ENCODE results near the gene CD96.

CD96 gene

DNA sequence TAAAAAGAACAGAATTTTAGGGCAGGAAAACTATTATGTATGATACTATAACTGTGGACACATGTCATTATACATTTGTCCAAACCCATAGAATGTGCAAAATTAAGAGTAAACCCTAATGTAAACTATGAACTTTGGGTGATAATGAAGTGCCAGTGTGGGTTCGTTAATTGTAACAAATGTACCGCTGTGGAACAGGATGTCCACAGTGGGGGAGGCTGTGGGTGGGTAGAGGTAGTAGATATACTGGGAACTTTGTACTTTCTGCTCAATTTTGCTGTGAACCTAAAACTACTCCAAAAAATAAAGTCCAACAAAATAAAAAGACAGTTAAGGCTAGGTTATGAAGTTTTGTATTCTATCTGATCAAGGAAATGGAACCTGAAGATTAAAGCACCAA, 24.8 kb downstream of the CD96 start:
- Histone ChIP-seq H3K36me3 (ENCODE audit: control insufficient read depth, insufficient read depth, low read length) (no peaks in the 10 kb centered on the region), H3K9me3 (ENCODE audit: control insufficient read depth, low read length) (no peaks in the 10 kb centered on the region), H3K4me1 (ENCODE audit: control insufficient read depth, insufficient read depth, low read length, poor library complexity, severe bottlenecking) (no peaks in the 10 kb centered on the region), H3K27ac (ENCODE audit: low read depth, low read length, severe bottlenecking) (no peak overlapping the region), H3K4me3 (ENCODE audit: extremely low read depth, insufficient read depth, low read length, poor library complexity, severe bottlenecking) (no peak overlapping the region)
- WGBS, 2 experiments (ENCODE audit: insufficient coverage in 2 of 2), result 90 to 100% methylated on average over 1 to 2 of the region's 2 CpGs

DNA sequence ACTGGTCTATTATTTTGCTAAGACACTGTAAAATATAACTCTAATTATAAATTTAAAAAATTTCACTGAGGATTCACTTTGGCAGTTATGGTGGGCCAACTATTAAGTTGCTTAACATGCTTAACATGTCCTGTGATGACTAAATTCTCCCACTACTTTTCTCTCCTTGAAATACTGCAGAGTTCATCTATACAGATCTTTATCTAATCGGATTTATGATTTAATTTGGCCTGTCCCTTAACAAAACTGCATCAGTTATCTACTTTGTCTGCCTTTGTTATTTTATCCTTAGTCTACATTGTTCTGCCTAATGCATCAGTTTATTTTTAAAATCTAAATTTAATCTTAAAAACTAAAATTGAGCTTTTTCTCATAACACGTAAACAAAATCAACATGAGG, 26.4 kb downstream of the CD96 start:
- H3K27ac ChIP-seq (ENCODE audit: low read depth, low read length, severe bottlenecking), result no peak overlapping the region
- no peaks in the 10 kb centered on the region for H3K36me3 ChIP-seq (ENCODE audit: control insufficient read depth, insufficient read depth, low read length)
- no peak overlapping the region for H3K4me3 ChIP-seq (ENCODE audit: extremely low read depth, insufficient read depth, low read length, poor library complexity, severe bottlenecking)
- H3K4me1 ChIP-seq (ENCODE audit: control insufficient read depth, insufficient read depth, low read length, poor library complexity, severe bottlenecking), result no peaks in the 10 kb centered on the region
- WGBS, 2 experiments (ENCODE audit: insufficient coverage in 2 of 2), result 100% methylated on average over 1 of the region's 2 CpGs; no CpG with 5 or more reads in 1 of the 2 experiments
- no peaks in the 10 kb centered on the region for H3K9me3 ChIP-seq (ENCODE audit: control insufficient read depth, low read length)

- no peaks in the 10 kb centered on the region for H3K4me1 ChIP-seq (ENCODE audit: control insufficient read depth, insufficient read depth, low read length, poor library complexity, severe bottlenecking)
- no peak overlapping the region for H3K4me3 ChIP-seq (ENCODE audit: extremely low read depth, insufficient read depth, low read length, poor library complexity, severe bottlenecking)
- H3K36me3 ChIP-seq (ENCODE audit: control insufficient read depth, insufficient read depth, low read length), result no peaks in the 10 kb centered on the region
- no peaks in the 10 kb centered on the region for H3K9me3 ChIP-seq (ENCODE audit: control insufficient read depth, low read length)
- no peak overlapping the region for H3K27ac ChIP-seq (ENCODE audit: low read depth, low read length, severe bottlenecking)
Measured at GRCh38 chr3:111568911-111569310, 26.9 kb downstream of the CD96 start.

DNA sequence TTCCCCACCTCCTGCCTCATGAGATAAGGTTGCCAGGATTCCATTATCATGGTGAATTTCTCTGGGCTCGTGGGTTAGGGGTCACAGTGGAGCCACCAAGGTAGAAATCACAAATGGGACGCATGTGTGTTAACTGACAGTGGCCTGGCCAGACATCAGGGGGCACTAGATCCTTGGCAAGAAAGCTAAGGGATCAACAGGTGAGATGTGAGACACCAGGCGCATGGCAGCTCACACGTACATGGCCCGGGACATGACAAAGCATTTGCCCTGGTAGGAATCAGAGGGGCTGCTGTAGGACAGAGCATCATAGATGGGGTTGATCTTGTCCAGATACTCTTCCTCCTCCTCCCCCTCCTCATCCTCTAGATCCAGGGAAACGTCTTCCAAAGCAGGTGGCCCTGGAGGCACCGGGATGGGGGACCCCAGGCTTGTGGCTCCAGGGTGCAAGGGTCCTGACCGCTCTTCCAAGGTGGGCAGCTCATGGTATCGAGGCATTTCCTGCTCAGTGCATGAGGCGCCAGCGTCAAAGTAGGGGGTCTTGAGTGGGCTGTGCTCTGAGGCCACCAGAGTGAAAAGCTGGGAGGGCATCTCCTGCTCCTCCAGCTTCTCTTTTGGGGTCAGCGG, 28.5 kb downstream of the CD96 start:
- no peaks in the 10 kb centered on the region for H3K9me3 ChIP-seq (ENCODE audit: control insufficient read depth, low read length)
- no peaks in the 10 kb centered on the region for H3K4me1 ChIP-seq (ENCODE audit: control insufficient read depth, insufficient read depth, low read length, poor library complexity, severe bottlenecking)
- no peak overlapping the region for H3K4me3 ChIP-seq (ENCODE audit: extremely low read depth, insufficient read depth, low read length, poor library complexity, severe bottlenecking)
- H3K36me3 ChIP-seq (ENCODE audit: control insufficient read depth, insufficient read depth, low read length), result no peaks in the 10 kb centered on the region
- no peak overlapping the region for H3K27ac ChIP-seq (ENCODE audit: low read depth, low read length, severe bottlenecking)
- WGBS, 2 experiments (ENCODE audit: insufficient coverage in 2 of 2), result 97 to 98% methylated on average over 8 to 11 of the region's 12 CpGs

- Histone ChIP-seq H3K4me3 (ENCODE audit: extremely low read depth, insufficient read depth, low read length, poor library complexity, severe bottlenecking) (no peak overlapping the region), H3K27ac (ENCODE audit: low read depth, low read length, severe bottlenecking) (no peak overlapping the region), H3K9me3 (ENCODE audit: control insufficient read depth, low read length) (no peaks in the 10 kb centered on the region), H3K36me3 (ENCODE audit: control insufficient read depth, insufficient read depth, low read length) (no peaks in the 10 kb centered on the region), H3K4me1 (ENCODE audit: control insufficient read depth, insufficient read depth, low read length, poor library complexity, severe bottlenecking) (no peaks in the 10 kb centered on the region)
- WGBS, 2 experiments (ENCODE audit: insufficient coverage in 2 of 2), result 67 to 80% methylated on average over 1 of the region's 1 CpG
Measured at GRCh38 chr3:111571282-111571681, 29.3 kb downstream of the CD96 start.

DNA sequence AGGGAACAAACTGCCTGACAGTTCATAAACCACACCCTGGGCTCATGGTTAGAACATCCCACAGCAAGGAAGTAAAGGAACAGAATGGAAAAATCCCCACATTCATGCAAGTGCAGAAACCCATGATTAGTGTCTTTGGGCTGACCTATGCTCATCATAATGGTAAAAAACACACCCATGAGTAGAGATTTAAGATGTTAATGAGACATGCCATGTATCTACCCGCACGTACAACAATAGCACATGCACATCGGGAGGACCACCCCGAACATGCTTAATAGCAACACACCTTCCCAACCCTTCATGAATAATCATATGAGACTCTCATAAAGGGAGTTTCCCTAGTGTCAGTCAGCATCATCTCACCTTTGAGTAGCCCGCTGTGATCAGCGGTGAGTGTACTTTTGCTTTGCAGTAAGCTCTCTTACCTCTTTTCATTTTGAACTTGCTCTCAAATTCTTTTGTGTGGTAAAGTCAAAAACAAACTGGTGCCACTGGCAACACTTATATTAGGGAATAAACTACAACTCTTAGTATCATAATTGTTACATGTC, 30.0 kb downstream of the CD96 start:
- Histone ChIP-seq H3K4me3 (ENCODE audit: extremely low read depth, insufficient read depth, low read length, poor library complexity, severe bottlenecking) (no peak overlapping the region), H3K36me3 (ENCODE audit: control insufficient read depth, insufficient read depth, low read length) (no peaks in the 10 kb centered on the region), H3K4me1 (ENCODE audit: control insufficient read depth, insufficient read depth, low read length, poor library complexity, severe bottlenecking) (no peaks in the 10 kb centered on the region), H3K27ac (ENCODE audit: low read depth, low read length, severe bottlenecking) (no peak overlapping the region), H3K9me3 (ENCODE audit: control insufficient read depth, low read length) (no peaks in the 10 kb centered on the region)
- WGBS, 2 experiments (ENCODE audit: insufficient coverage in 2 of 2), result 83 to 93% methylated on average over 3 to 4 of the region's 6 CpGs

DNA sequence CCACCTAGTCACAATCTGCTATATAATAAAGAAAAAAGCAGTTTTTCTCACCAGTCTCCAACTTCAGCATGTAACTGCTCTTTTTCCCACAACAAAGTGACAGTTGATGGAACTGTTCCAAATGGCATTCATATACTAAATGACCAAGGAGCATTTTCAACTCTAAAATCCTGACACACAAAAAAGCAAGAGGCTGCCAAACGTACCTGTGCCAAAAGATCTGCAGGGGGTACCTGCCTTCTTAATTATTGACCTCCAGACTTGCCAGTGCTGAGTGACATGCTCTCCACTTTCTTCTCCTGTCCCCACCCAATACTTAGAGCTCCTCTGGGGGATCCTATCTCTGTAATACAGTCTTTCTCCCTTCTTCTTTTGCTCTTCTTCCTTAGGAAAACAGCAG, 35.1 kb downstream of the CD96 start:
- H3K27ac ChIP-seq (ENCODE audit: low read depth, low read length, severe bottlenecking), result no peak overlapping the region
- no peaks in the 10 kb centered on the region for H3K36me3 ChIP-seq (ENCODE audit: control insufficient read depth, insufficient read depth, low read length)
- H3K9me3 ChIP-seq (ENCODE audit: control insufficient read depth, low read length), result no peaks in the 10 kb centered on the region
- H3K4me1 ChIP-seq (ENCODE audit: control insufficient read depth, insufficient read depth, low read length, poor library complexity, severe bottlenecking), result peaks cover 38% of the 10 kb centered on the region
- no peak overlapping the region for H3K4me3 ChIP-seq (ENCODE audit: extremely low read depth, insufficient read depth, low read length, poor library complexity, severe bottlenecking)
- 75 to 83% methylated on average over 1 of the region's 1 CpG for WGBS, 2 experiments (ENCODE audit: insufficient coverage in 2 of 2)

- no peak overlapping the region for H3K4me3 ChIP-seq (ENCODE audit: extremely low read depth, insufficient read depth, low read length, poor library complexity, severe bottlenecking)
- no peak overlapping the region for H3K27ac ChIP-seq (ENCODE audit: low read depth, low read length, severe bottlenecking)
- 93% methylated on average over 2 of the region's 4 CpGs; no CpG with 5 or more reads in 1 of the 2 experiments for WGBS, 2 experiments (ENCODE audit: insufficient coverage in 2 of 2)
- H3K36me3 ChIP-seq (ENCODE audit: control insufficient read depth, insufficient read depth, low read length), result no peaks in the 10 kb centered on the region
- no peaks in the 10 kb centered on the region for H3K9me3 ChIP-seq (ENCODE audit: control insufficient read depth, low read length)
- H3K4me1 ChIP-seq (ENCODE audit: control insufficient read depth, insufficient read depth, low read length, poor library complexity, severe bottlenecking), result peaks cover 46% of the 10 kb centered on the region
Measured at GRCh38 chr3:111577798-111578685, 36.0 kb downstream of the CD96 start.

DNA sequence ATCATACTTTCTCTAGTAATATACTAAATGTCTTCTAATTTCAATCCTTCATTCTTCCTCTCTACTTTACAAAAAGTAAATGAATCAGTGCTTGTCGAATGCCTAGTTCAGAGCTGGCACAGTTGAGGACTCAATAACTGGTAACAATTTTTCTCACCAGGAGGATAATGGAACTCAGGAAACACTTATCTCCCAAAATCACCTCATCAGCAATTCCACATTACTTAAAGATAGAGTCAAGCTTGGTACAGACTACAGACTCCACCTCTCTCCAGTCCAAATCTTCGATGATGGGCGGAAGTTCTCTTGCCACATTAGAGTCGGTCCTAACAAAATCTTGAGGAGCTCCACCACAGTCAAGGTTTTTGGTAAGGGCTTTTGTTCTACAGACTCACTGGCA, 36.9 kb downstream of the CD96 start:
- Histone ChIP-seq H3K4me1 (ENCODE audit: control insufficient read depth, insufficient read depth, low read length, poor library complexity, severe bottlenecking) (peaks cover 46% of the 10 kb centered on the region), H3K9me3 (ENCODE audit: control insufficient read depth, low read length) (peaks cover 5% of the 10 kb centered on the region), H3K4me3 (ENCODE audit: extremely low read depth, insufficient read depth, low read length, poor library complexity, severe bottlenecking) (no peak overlapping the region), H3K27ac (ENCODE audit: low read depth, low read length, severe bottlenecking) (no peak overlapping the region), H3K36me3 (ENCODE audit: control insufficient read depth, insufficient read depth, low read length) (no peaks in the 10 kb centered on the region)
- 100% methylated on average over 3 to 4 of the region's 4 CpGs for WGBS, 2 experiments (ENCODE audit: insufficient coverage in 2 of 2)

GRCh38 chr3:111579495-111579894, 37.5 kb downstream of the CD96 start:
- H3K27ac ChIP-seq (ENCODE audit: low read depth, low read length, severe bottlenecking), result no peak overlapping the region
- WGBS, 2 experiments (ENCODE audit: insufficient coverage in 2 of 2), result 85 to 97% methylated on average over 5 of the region's 5 CpGs
- no peak overlapping the region for H3K4me3 ChIP-seq (ENCODE audit: extremely low read depth, insufficient read depth, low read length, poor library complexity, severe bottlenecking)
- H3K9me3 ChIP-seq (ENCODE audit: control insufficient read depth, low read length), result peaks cover 11% of the 10 kb centered on the region
- no peaks in the 10 kb centered on the region for H3K36me3 ChIP-seq (ENCODE audit: control insufficient read depth, insufficient read depth, low read length)
- peaks cover 46% of the 10 kb centered on the region for H3K4me1 ChIP-seq (ENCODE audit: control insufficient read depth, insufficient read depth, low read length, poor library complexity, severe bottlenecking)
